Transverse colon (tissue), 4 donors: Measurements from ENCODE around the gene BCL11B. TPM values are rescaled to one million over a fixed set of nuclear protein-coding genes. Genes with fewer than 3 reads are reported as not detected.

Experiments used
- DNase-seq: peaks from one replicate; pipeline ENCODE4 v3.0.0-alpha.2; 2019
- H3K27ac ChIP-seq, 4 donors: fragments of 200-600 bp; sonication (generic); 2 replicates each; pipeline ENCODE4 v1.5.1; 2016 to 2018; ENCODE audit warnings: inconsistent platforms in 4 of 4
- H3K27me3 ChIP-seq: fragments of 200-600 bp; sonication (generic); 2 replicates; pipeline ENCODE4 v1.5.1; 2017; ENCODE audit warnings: inconsistent platforms
- H3K36me3 ChIP-seq, 4 donors: fragments of 200-600 bp; sonication (generic); 2 replicates each; pipeline ENCODE4 v1.5.1; 2017 to 2019; ENCODE audit warnings: inconsistent platforms in 4 of 4
- H3K4me1 ChIP-seq, 4 donors: fragments of 200-600 bp; sonication (generic); 2 replicates each; pipeline ENCODE4 v1.5.1; 2017 to 2020; ENCODE audit warnings: inconsistent platforms in 4 of 4
- H3K4me3 ChIP-seq, 4 donors: fragments of 200-600 bp; sonication (generic); 1 replicate in 1 of 4; 2 replicates in 3 of 4; pipeline versions ENCODE4 v1.5.1 to v1.6.1; 2017 to 2019; ENCODE audit warnings: inconsistent platforms in 4 of 4
- H3K9me3 ChIP-seq, 2 donors: fragments of 200-600 bp; sonication (generic); 2 replicates each; pipeline ENCODE4 v1.5.1; 2017 to 2019; ENCODE audit warnings: inconsistent platforms in 2 of 2
- EP300 ChIP-seq: sonication (generic); formaldehyde crosslinking; IDR thresholded peaks from one replicate; pipeline ENCODE4 v1.6.1; 2017; ENCODE audit warnings: antibody characterized with exemption, low read depth
- POLR2A ChIP-seq: fragments of 450-650 bp; IDR thresholded peaks from one replicate; pipeline ENCODE4 v1.6.1; 2016; ENCODE audit warnings: antibody characterized with exemption, mild to moderate bottlenecking, moderate library complexity
- POLR2AphosphoS5 ChIP-seq, 3 donors: sonication (generic); formaldehyde crosslinking; IDR thresholded peaks; one replicate each; pipeline ENCODE4 v1.6.1; 2016; ENCODE audit warnings: antibody characterized with exemption in 3 of 3
- WGBS, 2 donors: methylation state at CpG; one replicate each; pipeline ENCODE4 v1.1.5; 2018; ENCODE audit warnings: low coverage in 1 of 2; 5-methylcytosine and 5-hydroxymethylcytosine counted together
- in situ Hi-C, 4 donors: fragments of 200-750 bp; cut with MboI; loops; one replicate each; pipeline versions ENCODE4 v1.15.0 to v1.15.1; 2017; ENCODE audit warnings: low sequenced_read_pairs in 3 of 4, low pct_ligation_motif_present in 1 of 4, low pct_unique_long_range_greater_than_20kb in 1 of 4
- intact Hi-C: fragments of 100-400 bp; cut with DNase I; formaldehyde crosslinking; loops from one replicate; pipeline ENCODE4 v1.15.1; 2023; ENCODE audit warnings: low total_unique reads
- total RNA-seq, 4 donors: library from RNA; depleted of rRNA; stranded (reverse); fragments of >200 nt; gene quantifications; one replicate each; pipeline ENCODE4 v1.1.0, GENCODE V29; 2016
- TF ChIP-seq, protein P1 (sequence below), 5 experiments: fragments of 200-600 bp in 3 of 5; fragments of 450-650 bp in 2 of 5; sonication (generic) in 3 of 5; IDR thresholded peaks; 1 replicate in 2 of 5; 2 replicates in 3 of 5; pipeline ENCODE4 v1.5.1; 2016 to 2017; ENCODE audit warnings: antibody characterized with exemption in 5 of 5, inconsistent platforms in 3 of 5, mild to moderate bottlenecking in 2 of 5, moderate library complexity in 1 of 5

The BCL11B gene
- total RNA-seq, 4 donors from 2014 or later = 0.37 to 4.8 (median 3.7) TPM

DNA sequence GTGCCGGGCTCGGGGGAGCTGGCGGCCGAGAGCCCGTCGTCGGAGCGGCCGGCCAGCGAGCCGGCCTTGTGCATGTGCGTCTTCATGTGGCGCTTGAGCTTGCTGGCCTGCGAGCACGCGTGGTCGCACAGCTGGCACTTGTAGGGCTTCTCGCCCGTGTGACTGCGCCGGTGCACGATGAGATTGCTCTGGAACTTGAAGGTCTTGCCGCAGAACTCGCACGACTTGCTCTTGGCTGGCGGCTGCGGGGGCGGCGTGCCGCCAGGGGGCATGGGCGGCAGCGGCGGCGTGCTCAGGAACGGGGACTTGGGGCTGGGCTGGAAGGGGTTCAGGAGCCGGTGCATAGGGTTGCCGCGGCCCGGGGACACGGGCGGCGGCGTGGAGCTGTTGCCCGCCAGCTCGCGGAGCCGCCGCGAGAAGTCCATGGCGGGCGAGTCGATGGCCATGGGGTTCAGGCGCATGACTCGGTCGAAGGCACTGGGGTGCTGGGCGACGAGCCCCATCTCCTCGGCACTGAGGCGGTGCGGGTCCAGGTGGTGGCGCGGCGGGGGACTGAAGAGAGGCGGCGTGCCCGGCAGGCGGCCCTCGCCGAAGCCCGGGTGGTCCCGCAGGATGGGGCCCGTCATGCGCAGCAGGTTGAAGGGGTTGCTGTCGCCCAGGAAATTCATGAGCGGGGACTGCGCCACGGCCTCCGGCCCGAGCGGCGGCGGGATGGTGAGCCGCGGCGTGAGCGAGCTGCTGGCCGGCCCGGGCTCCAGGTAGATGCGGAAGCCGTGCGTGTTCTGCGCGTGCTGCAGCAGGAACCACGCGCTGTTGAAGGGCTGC lies 96.5 kb downstream of the BCL11B start:
- no peak for DNase-seq
- no peak for TF ChIP-seq POLR2A
- TF ChIP-seq EP300 = no peak
- TF ChIP-seq, protein P1, sequence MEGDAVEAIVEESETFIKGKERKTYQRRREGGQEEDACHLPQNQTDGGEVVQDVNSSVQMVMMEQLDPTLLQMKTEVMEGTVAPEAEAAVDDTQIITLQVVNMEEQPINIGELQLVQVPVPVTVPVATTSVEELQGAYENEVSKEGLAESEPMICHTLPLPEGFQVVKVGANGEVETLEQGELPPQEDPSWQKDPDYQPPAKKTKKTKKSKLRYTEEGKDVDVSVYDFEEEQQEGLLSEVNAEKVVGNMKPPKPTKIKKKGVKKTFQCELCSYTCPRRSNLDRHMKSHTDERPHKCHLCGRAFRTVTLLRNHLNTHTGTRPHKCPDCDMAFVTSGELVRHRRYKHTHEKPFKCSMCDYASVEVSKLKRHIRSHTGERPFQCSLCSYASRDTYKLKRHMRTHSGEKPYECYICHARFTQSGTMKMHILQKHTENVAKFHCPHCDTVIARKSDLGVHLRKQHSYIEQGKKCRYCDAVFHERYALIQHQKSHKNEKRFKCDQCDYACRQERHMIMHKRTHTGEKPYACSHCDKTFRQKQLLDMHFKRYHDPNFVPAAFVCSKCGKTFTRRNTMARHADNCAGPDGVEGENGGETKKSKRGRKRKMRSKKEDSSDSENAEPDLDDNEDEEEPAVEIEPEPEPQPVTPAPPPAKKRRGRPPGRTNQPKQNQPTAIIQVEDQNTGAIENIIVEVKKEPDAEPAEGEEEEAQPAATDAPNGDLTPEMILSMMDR (IDR thresholded peaks at IDR 0.05) = no peak

DNA sequence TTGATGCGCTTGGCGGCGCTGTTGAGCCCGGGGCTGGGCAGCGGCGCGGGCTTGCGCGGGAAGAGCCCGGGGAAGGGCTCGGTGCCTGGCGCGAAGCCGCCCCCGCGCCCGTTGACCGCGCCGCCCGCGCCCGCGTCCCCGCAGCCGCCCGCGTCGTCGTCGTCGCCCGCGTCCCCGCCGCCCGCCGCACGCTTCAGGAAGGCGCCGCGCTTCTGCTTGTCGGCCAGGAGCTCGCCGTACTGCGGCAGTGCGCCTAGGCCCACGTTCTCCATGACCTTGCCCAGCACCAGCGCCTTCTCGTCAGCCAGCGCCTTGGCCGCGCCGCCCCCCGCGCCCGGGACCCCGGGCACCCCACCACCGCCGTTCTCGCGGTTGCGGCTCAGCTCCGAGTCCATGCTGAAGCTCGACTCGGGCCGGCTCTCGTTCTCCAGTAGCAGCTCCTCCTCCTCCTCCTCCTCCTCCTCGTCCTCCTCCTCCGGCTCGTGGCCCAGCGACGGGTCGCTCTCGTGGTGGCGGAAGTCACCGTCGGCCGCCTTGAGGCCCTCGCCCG lies 97.2 kb downstream of the BCL11B start:
- Histone ChIP-seq H3K27me3 (no peaks in the 10 kb centered on the region), H3K27ac (no peak overlapping the region), H3K4me1 (peaks cover 0 to 15% (median 0%) of the 10 kb centered on the region in 4 donors), H3K36me3 (no peaks in the 10 kb centered on the region), H3K9me3 (no peaks in the 10 kb centered on the region), H3K4me3 (no peak overlapping the region)
- in situ Hi-C loops (no loop called here), intact Hi-C loops (no loop called here)
- TF ChIP-seq POLR2AphosphoS5 (IDR thresholded peaks at IDR 0.05) (no peak), EP300 (no peak), POLR2A (no peak)
- TF ChIP-seq, protein P1 (IDR thresholded peaks at IDR 0.05) = no peak
- DNase-seq = no peak
- 96% methylated on average over 81 of the region's 81 CpGs; no CpG with 5 or more reads in 1 of the 2 donors for WGBS, 2 donors

More for the DNA sequence above, 96.5 kb downstream of the BCL11B start:
- intact Hi-C loops = no loop called here
- in situ Hi-C loops = no loop called here
- H3K27ac ChIP-seq = no peak overlapping the region
- H3K4me1 ChIP-seq = peaks cover 0 to 18% (median 0%) of the 10 kb centered on the region in 4 donors
- no peaks in the 10 kb centered on the region for H3K36me3 ChIP-seq
- 98% methylated on average over 93 of the region's 95 CpGs; no CpG with 5 or more reads in 1 of the 2 donors for WGBS, 2 donors
- no peaks in the 10 kb centered on the region for H3K9me3 ChIP-seq
- no peak overlapping the region for H3K4me3 ChIP-seq
- H3K27me3 ChIP-seq = no peaks in the 10 kb centered on the region

DNA sequence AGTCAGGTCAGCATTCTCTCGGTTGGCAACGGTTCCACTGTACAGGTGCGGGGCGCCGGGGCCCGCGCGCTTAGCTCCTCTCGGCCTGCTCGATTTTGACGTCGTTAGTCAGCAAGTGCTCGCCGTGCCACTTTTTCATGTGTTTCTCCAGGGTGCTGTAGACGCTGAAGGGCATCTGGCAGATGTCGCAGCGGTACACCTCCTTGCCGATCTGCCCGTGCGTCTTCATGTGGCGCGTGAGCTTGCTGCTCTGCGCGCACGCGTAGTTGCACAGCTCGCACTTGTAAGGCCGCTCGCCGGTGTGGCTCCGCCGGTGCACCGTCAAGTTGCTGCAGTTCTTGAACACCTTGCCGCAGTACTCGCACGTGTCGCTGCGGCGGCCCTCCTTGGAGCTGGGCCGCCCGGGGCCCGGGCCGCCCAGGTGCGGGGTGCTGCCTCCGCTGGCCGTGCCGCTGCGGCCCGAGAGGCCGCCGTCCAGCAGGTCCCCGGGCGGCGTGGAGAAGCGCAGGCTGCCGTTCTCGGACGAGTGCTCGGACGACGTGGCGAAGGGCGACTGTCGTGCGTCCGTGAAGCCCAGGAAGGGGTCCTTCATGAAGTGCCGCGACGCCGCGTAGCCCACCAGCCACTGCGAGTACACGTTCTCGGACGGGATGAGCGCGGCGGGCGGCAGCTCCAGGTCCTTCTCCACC lies 97.8 kb downstream of the BCL11B start:
- DNase-seq = no peak
- WGBS, 2 donors = 96% methylated on average over 79 of the region's 79 CpGs; no CpG with 5 or more reads in 1 of the 2 donors

More for the DNA sequence above, 97.8 kb downstream of the BCL11B start:
- Histone ChIP-seq H3K9me3 (no peaks in the 10 kb centered on the region), H3K4me3 (no peak overlapping the region), H3K27me3 (no peaks in the 10 kb centered on the region), H3K4me1 (peaks cover 0 to 12% (median 0%) of the 10 kb centered on the region in 4 donors), H3K36me3 (no peaks in the 10 kb centered on the region), H3K27ac (no peak overlapping the region)
- in situ Hi-C loops (no loop called here), intact Hi-C loops (no loop called here)
- no peak for TF ChIP-seq EP300
- no peak for TF ChIP-seq POLR2A
- TF ChIP-seq, protein P1 (IDR thresholded peaks at IDR 0.05) = no peak
- TF ChIP-seq POLR2AphosphoS5 (IDR thresholded peaks at IDR 0.05) = no peak
